ENCODE results near the gene XXYLT1.

XXYLT1 gene

DNA sequence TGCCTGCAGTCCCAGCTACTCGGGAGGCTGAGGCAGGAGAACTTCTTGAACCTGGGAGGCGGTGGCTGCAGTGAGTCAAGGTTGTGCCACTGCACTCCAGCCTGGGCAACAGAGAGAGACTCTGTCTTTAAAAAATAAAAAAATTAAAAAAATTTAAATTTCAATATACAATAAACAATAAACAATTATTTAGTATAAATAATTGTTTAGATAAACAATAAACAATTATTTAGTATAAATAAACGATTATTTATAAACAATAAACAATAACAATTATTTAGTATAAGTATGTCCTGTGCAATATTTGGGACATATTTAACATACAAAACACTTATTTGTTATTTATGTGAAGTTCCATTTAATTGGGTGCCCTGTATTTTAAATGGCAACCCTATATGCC is 119.6 kb downstream of the XXYLT1 start:
- DNase-seq (ENCODE audit: low read depth), result no peak

DNA sequence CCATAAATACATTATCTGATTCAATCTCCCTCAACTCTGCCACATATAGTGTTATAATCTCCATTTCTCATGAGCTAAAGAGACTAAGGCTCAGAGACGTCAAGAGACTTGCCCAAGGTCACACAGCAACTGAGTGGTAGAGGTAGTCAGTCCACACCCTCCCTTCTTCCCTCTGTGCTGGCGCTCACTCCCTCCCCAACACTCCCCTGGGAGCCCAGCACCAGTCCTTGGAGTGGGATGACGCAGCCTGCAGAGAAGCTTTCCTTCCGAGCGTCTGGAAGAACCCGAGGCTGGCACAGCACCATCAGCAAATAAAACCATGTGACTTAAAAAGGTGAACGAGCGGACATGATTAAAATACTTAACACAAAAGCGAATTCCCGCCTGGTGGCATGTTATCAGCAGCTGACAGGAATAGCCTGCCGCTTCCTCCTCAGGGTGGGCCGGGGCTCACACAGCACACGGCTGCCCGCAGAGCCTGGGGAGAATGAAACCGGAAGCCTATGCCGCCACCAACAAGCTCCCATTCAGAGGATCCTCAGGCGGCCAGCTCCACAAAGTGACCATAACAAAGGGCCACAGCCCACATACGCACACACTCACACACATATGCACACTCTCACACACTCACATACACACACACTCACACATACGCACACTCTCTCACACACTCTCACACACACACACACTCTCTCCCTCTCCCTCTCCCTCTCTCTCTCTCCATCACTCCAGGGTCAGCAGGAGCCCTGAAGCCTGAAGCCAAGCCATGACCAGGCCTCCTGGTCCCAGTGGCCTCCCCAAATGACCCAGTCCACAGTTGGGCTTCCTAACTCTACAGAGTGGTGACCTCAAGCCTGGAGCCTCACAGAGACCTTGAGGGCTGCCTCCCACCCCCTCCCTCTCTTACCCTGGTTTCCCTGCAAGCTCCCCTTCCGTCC is 120.5 kb downstream of the XXYLT1 start:
- DNase-seq (ENCODE audit: low read depth), result peak; percentile 88

DNA sequence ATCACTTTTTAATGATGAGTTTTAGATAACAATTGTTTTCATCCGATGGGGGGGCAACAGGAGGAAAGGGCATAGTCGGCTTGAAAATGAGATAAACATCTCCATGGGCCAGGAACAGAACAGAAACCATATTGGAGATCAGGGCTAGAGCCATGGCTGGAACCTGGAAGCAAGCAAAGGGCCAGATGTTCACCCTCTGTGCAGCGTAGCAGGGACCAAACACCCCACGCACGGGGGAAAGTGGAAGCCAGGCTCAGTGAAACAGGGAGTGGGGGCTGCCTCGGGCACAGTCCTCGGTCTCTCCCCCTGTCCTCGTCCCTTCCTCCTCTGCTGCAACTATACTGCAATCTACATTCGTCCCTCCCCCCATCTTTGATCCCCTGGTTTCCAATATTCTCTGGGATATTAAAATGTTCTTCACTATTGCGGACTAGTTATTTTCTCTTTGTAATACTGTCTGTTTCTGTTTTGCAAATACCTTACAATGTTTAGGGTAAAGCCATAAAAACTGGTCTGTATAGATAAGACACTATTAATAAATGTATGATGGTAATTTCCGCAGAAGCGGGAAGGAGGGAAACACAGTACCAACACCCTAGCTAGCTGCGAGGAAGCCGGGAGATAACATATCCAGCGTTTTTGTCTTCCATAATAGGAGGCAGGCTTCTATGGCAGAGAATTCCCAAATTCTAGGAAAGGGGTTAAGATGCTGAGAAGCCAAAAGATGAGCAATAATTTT is 121.5 kb downstream of the XXYLT1 start:
- no peak for DNase-seq (ENCODE audit: low read depth)

DNA sequence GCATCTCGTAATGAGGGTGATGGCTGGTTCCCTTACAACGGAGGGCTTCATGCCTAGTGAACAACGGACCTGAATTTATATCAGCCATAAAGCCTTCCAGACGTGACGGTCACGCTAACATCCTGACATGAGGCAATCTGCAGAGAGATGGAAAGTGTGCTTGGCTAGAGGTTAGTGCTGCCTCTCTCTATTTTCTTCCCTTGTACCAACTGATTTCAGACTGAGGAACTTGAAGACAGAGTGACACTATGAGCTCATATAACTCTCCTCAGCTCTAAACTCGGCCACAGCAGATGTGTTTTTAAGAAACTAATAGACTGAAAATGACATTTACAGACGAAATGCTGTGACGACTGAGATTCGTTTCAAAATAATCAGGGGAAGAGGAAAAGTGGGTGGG is 122.4 kb downstream of the XXYLT1 start:
- no peak for DNase-seq (ENCODE audit: low read depth)

DNA sequence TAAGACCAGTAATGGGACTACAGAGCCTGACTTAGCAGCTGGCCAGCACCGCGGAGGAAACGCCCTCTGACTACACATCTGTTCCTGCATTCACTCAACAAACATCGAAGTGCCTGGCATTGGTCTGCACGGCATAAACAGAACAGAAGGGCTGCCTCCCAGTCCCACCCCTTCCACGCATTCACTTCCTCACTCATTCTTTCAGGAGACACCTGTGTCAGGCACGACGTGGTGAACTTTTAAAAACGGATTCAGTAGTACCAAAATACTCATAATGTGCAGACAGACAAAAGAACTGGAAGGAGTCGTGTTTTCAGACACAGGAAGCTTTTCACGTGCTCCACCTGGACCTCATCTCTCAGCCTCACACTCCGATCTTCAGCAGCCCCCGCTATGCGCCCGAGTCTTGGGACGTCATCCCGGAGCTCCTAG is 123.3 kb downstream of the XXYLT1 start:
- DNase-seq (ENCODE audit: low read depth), result peak; percentile 74

DNA sequence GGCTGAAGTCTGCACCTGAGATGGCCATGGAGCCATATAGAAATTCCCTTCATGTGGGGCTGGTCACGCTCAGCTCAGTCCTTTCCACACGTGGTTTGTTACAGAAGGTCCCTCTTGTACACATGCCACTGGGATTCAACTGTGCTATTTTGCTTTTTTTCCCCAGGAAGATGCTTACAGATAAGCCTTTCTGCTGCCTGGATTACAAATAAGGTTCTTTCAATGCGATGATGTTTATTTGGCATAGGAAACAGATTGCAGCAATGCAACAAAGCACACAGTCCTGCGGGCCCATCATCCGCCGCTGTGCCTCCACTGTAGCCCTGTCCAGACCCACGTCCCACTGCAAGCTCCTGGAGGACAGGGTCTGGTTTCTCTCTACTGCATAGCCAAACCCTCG is 124.8 kb downstream of the XXYLT1 start:
- no peak for DNase-seq (ENCODE audit: low read depth)

DNA sequence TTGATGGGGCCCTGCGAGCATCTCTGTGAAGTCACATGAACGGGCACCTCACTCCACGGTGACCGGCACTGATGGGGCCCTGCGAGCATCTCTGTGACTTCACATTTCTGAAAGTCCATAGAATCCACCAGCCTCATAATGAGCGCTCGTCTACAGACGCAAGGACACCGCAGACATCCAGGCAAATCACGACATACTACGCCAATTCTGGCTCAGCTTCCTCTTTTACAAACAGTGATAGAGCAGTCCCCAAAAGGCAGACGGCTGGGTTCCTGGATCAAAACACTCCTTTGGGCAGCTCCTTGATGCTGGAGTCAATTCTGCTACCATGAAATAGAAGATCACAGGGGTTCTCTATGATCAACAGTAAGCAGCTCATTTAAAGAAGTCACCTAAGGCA is 125.4 kb downstream of the XXYLT1 start:
- no peak for DNase-seq (ENCODE audit: low read depth)

DNA sequence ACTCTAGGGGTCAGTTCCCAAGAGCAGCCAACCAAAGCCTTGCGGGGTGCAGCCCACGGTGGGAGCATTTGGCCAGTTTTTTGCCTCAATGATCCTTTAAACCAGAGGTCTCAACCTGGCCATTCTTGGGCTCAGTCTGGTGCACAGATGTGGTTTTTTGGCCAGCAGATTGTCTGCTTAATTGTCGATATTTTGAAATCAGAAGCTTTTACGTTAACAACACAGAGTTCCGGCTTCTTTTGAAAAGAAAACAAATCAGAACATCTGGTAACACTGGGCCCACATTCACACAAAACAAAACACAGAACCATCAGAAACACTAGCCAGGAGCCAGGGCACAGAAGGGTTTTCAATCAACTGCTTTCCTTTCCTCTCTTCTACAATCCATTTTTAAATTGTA is 127.7 kb downstream of the XXYLT1 start:
- DNase-seq (ENCODE audit: low read depth), result no peak

DNA sequence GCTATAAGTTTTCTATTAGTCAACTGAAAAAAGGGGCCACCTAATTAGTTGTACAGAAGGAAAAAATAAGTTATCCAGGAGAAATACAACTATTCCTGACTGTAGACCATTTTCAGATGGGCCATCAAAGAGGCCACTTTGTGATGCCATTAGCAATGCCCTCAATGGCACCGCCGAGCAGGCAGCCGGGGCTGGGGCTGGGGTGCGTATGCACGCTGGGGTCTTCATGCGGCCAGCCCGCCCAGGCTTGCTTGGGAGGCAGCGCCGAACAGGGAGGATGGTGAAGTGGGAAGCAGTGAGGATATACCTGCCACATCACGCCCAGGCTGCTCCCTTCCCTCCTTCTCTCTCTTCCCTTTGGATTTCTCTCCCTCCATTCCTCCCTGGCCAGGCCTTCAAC is 128.4 kb downstream of the XXYLT1 start:
- DNase-seq (ENCODE audit: low read depth), result no peak

DNA sequence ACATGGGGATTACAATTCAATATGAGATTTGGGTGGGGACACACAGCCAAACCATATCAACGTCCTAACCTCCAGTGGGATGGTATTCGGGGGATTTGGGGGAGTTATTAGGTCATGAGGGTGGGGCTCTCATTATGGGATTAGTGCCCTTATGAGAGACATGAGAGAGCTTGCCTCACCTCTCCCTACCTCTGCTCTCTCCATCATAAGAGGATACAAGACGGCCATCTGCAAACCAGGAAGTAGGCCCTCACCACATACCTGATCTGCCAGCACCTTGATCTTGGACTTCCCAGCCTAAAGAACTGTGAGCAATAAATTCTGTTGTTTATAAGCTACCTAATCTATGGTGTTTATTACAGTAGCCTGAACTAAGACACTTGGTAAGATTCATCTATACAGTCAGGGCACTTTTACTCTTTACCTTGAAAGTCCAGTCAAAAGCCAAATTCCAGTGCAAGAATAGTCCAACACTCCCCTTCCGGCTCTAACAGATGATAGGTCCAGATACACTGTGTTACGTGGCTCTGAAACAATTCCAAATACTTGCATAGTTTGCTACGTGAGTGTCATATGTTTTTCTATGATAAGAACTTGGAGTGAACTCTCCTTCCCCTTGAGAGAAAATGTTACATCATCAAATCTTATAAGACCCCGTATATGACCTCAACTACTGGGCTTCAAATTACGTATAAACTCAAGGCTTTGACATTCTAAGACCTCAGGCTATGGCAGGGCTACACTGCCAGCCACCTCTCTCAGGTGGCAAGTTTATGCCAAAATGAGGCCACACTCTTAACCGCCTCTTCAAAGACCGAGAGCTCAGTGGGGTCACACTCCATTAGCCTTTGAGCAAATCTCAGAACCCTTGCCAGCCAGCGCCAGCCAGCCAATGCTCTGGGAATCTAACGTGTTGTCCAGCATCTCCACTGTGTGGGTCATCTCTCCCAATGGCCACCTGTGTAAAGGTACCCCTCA is 129.9 kb downstream of the XXYLT1 start:
- peak; percentile 84 for DNase-seq (ENCODE audit: low read depth)

DNA sequence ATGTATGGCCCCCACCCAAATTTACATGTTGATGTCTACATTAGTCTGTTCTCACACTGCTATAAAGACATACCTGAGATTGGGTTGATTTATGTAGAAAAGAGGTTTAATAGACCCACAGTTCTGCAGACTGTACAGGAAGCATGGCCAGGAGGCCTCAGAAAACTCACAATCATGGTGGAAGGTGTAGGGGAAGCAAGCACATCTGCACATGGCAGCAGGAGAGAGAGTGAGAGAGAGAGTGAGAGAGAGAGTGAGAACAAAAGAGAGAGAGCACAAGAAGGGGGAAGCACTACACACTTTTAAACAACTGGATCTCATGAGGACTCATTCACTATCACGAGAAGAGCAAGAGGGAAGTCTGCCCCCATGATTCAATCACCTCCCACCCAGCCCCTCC is 130.5 kb downstream of the XXYLT1 start:
- DNase-seq (ENCODE audit: low read depth), result no peak

DNA sequence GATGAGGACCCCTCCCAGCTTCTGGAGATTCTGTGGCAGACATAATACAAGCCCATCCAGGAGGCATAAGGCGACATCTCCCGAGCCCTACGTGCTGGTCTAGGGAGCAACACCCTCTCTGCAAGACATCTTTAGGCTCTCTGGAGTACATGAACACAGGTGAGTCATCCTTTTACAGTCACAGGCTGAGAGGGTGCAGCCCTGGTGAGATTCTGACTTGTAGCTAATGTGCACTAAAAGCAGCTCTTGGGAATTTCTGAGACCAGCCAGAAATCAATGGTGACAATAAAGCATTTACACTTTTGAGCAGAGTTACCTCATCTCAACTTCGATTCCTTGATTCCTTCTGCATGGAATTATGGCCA is 131.1 kb downstream of the XXYLT1 start:
- peak; percentile 42 for DNase-seq (ENCODE audit: low read depth)

DNA sequence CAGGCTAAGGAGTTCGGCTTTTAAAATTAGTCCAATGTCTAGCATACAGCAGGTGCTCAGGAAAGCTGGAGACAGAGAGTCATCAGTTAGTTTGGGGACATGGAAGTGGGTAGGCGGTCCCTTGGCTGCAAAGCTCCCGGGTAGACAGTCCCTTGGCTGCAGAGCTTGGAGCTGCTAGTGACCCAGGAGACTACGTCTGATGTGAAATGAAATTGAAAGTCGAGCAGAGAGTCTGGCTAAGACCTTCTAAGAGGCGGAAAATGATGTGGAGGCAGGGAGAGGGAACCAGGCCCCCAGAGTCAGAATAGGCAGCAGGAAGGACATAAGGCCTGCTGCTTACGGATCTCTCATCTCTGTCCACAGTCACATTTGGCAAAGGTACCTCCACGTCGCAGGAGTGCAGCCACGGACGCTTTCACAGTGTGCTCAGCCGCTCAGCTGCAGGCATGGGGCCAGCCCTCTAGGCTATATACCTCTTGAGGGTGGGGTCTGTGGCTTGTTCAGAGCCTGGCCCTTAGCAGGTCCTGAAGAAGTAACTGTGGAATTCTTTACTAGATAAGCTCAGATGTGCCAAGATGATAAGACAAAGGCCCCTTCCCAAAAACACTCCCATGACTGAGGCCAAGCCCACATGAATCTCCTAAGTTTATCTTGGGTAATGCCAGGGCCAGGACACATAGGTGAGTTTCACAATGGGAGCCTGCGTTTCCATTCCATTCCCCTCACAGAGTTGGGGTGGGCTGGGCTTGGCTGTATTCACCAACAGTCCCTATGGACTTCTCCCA is 131.7 kb downstream of the XXYLT1 start:
- no peak for DNase-seq (ENCODE audit: low read depth)

DNA sequence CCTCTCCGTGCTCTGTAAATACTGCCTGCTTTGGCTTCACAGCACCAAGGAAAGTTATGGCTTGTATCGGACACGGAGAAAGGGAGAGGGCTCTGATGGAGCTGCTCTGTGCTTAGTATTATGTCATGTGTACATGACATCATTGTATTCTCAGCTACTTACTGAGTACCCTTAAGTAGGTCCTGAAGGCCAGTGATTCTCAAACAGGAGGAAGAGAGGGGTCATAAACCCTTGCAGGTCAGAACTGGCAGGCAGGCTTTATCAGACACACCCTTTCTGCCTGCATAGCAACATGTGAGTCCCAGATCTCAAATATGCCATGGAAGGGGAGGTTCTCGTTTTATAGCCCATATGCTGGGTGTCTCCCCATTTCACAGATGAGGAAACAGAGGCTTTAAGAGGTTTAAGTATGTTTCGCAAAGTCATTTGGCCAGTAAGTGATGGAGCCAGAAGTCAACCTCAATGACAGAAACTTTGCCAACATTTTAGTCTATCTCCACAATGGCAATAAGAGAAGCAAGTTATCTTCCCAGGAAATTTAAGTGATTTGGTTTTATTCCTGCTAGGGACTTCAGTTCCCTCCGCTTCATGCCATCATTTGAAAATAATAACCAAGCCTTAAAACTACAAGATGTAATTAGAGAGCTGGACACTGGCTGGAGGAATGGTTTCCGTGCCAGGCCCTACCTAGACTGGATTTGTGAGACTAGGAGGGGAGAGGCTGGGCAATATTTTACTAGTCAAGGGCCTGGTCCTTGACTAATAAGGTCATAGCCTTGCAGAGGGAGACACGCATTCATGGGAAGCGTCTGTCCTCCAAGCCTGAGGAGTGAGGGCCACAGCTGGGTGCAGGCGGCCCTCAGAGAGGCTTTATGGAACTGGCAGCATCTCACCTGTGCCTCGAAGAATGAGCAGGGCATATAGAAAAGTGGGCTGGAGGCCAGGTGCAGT is 133.0 kb downstream of the XXYLT1 start:
- DNase-seq (ENCODE audit: low read depth), result no peak

DNA sequence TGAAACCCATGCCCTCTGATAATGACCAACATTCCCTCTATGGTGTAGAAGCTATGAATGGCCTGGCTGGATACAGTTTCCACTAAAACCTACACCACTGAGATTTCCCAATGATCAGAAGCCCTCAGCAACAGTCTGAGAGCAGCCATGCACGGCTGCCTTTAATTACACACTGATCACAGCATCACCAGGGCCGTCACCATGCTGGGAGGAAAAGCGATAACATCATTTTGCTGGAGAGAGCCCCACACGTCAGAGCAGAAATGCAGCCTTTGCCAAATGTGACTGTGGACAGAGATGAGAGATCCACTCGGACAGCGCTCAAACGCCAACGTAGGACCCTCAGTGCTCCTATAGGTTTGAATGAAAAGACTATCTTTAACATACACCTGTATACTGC is 135.0 kb downstream of the XXYLT1 start:
- DNase-seq (ENCODE audit: low read depth), result no peak

DNA sequence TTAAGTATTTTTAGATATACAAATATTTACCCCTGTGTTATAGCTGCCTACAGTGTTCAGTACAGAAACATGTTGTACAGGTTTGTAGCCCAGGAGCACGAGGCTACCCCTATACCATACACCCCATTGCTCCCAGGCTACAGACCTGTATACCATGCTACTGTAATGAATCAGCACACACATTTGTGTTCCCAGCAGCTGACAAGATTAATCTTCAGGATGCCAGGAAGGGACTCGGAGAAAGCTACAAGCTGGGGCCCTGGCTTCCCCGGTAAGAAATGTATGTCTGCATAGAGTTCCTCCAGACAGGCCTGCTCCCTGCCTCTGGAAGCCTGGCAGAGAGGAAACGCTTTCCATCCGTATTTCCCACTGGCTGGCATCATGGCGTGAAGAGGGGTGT is 136.5 kb downstream of the XXYLT1 start:
- DNase-seq (ENCODE audit: low read depth), result no peak

DNA sequence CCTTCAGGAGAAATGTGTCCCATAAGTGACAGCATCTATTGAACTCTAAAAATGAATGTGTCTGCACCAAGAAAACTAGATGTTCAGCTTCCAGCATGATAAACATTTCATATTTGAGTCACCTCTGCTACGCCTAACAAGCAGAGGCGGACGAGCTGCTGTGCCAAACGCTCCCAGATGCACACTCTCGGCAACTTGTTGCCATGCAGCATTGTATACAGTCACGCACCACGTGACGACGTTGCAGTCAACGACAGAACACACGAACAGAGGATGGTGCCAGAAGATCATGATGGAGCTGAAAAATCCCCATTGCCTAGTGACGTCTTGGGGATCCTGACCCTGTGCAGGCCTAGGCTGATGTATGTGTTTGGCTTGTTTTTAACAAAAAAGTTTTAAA is 137.5 kb downstream of the XXYLT1 start:
- DNase-seq (ENCODE audit: low read depth), result no peak

DNA sequence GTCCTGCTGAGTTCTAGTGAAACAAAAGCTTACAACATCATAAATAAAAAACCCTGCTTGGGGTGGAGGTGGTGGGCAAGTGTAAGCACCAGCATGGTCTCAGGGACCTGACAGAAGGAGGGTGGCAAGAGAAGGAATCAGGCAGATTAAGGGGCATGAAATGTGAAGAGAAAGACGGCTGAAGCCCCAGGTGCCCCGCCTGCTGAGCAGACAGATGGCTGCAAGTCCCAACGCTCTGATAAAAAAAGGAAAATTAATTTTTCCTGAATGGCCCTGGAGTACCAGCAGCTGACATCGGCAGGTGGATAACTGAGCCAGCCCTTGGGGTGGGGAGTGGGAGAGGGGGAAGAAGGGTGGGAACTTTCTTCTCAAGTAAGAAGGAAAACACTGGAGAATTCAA is 137.9 kb downstream of the XXYLT1 start:
- no peak for DNase-seq (ENCODE audit: low read depth)

DNA sequence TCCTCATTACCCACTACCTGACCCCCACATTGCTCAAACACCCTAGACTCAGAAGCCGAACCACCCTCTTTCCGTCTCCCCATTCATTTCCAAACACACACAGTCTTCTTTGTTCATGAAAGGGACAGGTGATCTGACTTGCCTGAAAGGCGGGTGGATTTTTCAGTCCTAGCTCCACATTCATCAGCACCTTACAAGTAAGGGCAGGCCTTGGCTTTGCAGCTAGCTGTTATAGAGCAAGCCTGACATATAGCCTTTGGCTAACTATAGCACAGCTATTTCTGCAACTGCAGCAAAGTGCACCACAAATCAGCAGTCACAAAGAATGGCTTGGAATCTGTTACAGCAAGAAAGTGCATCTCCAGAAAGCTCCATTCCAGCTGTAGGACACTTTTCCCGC is 139.8 kb downstream of the XXYLT1 start:
- DNase-seq (ENCODE audit: low read depth), result no peak

Data from amniotic epithelial cell (primary cell).